Measurements from ENCODE around the gene ABRACL.

DNA sequence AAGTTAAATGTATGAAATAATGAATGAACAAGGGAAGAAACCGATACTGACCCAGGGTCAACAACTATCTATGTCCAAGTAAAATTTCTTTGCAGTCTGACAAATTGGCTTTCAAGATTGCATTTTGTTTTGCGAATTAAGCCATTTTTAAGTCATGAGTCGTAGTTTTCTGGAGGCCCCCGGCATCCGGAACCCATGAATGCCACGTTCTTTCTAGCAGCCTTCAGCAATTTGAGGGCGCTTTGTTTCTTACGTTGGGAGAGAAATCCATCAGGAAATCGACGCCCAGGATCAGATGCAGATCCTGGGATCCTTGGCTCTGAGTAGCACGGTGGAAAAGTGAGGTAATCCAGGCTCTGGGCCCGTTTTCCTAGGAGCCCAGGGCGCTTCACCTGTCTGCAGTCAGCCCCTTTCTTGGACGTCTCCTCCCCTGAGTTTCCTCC lies 309 bp upstream of the ABRACL start:
- TF ChIP-seq POLR2AphosphoS5 (IDR thresholded peaks at IDR 0.05; ENCODE audit: low read depth, low read length) = no peak
- no peak for TF ChIP-seq POLR2A (IDR thresholded peaks at IDR 0.05; ENCODE audit: low read depth, low read length)
- TF ChIP-seq TAF1 (IDR thresholded peaks at IDR 0.05; ENCODE audit: borderline replicate concordance, low read depth, low read length) = no peak
